Activated T-helper 17 cell treated with anti-CD3 and anti-CD28 coated beads, Interleukin-2, amount 50 U/mL, for 72 hours (primary cell): ENCODE data around the gene TSTD2. TPM values are rescaled to one million over a fixed set of nuclear protein-coding genes. Genes with fewer than 3 reads are reported as not detected.
"Not testable (repeated sequence)": the region's sequence is repeated elsewhere in the genome, so short reads cannot be mapped to it uniquely, and the experiment has no call there.

Experiments used
- ATAC-seq: fragments of 150-1000 bp; cut with Tn5 transposase; replicated peaks from 2 replicates; pipeline ENCODE4 v1.10.0; 2021; ENCODE audit warnings: mild to moderate bottlenecking, moderate library complexity
- H3K27ac Mint-ChIP-seq: one replicate; pipeline ENCODE4 v1.8.0; 2022; ENCODE audit warnings: mixed read lengths
- H3K27me3 Mint-ChIP-seq: one replicate; pipeline ENCODE4 v1.8.0; 2022; ENCODE audit warnings: mixed read lengths
- H3K36me3 Mint-ChIP-seq: one replicate; pipeline ENCODE4 v1.8.0; 2022; ENCODE audit warnings: low read depth, mild to moderate bottlenecking, mixed read lengths
- H3K4me1 Mint-ChIP-seq: one replicate; pipeline ENCODE4 v1.8.0; 2022; ENCODE audit warnings: mixed read lengths
- H3K4me3 Mint-ChIP-seq: one replicate; pipeline ENCODE4 v1.8.0; 2022; ENCODE audit warnings: mild to moderate bottlenecking, mixed read lengths
- H3K9me3 Mint-ChIP-seq: one replicate; pipeline ENCODE4 v1.8.0; 2022; ENCODE audit warnings: mixed read lengths
- total RNA-seq, 2 donors: library from RNA; stranded (reverse); gene quantifications; one replicate each; pipeline ENCODE4 v1.2.3, GENCODE V29; 2022

The TSTD2 gene
- total RNA-seq, 2 donors from 2014 or later: 11.6 to 13.5 TPM

- H3K9me3 Mint-ChIP-seq: no peaks in the 10 kb centered on the region
- no peak overlapping the region for H3K27ac Mint-ChIP-seq
- no peak for ATAC-seq
- no peak overlapping the region for H3K4me3 Mint-ChIP-seq
- no peaks in the 10 kb centered on the region for H3K27me3 Mint-ChIP-seq
- peaks cover 100% of the 10 kb centered on the region for H3K36me3 Mint-ChIP-seq
- H3K4me1 Mint-ChIP-seq: peaks cover 4% of the 10 kb centered on the region
Measured at GRCh38 chr9:97645720-97646119, 12.6 kb upstream of the TSTD2 start.

DNA sequence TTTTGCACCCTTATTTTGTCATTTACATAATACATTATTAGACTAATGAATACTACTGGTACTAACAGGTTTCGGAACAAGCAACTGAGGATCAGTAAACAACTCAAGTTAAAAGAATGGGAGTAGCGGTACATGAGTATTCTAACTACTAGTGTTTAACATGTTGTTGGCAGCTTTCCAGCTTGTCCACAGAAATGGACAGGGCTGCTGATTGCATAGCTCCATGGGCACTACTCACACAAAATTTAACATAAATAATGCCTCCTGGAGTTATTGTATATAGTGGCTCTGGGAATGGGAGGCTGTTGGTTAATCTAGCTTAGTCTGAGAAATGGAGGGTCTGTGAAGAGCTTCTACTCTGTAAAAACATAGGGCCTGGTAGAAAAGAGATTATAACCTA is 7.2 kb upstream of the TSTD2 start:
- no peak for ATAC-seq
- Mint-ChIP-seq H3K9me3 (no peaks in the 10 kb centered on the region), H3K27ac (peak overlapping the region; percentile 67), H3K4me1 (peaks cover 35% of the 10 kb centered on the region), H3K4me3 (no peak overlapping the region), H3K36me3 (peaks cover 72% of the 10 kb centered on the region), H3K27me3 (no peaks in the 10 kb centered on the region)

DNA sequence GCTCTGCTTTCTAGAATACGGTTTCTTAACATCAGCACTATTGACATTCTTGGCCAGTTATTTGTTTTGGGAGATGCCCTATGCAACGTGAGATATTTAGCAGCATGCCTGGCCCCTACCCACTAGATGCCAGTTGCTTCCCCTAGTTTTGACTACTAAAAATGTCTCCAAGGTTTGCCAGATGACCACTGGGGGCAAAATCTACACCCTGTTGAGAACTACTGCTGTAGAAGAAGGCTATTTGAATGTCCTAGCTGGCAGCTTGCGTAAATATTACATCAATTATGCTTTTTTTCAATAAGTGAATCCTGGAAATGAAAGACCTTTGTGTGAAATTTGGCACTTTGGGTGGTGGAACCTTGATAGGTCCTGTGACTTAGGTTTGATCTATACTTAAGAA is 5.5 kb upstream of the TSTD2 start:
- Mint-ChIP-seq H3K27me3 (no peaks in the 10 kb centered on the region), H3K9me3 (no peaks in the 10 kb centered on the region), H3K4me3 (peak overlapping the region; percentile 45), H3K4me1 (peaks cover 36% of the 10 kb centered on the region), H3K27ac (peak overlapping the region; percentile 18), H3K36me3 (peaks cover 70% of the 10 kb centered on the region)
- no peak for ATAC-seq

- H3K4me1 Mint-ChIP-seq: peaks cover 36% of the 10 kb centered on the region
- no peaks in the 10 kb centered on the region for H3K27me3 Mint-ChIP-seq
- peak overlapping the region; percentile 45 for H3K4me3 Mint-ChIP-seq
- H3K27ac Mint-ChIP-seq: peak overlapping the region; percentile 22
- no peak for ATAC-seq
- no peaks in the 10 kb centered on the region for H3K9me3 Mint-ChIP-seq
- peaks cover 65% of the 10 kb centered on the region for H3K36me3 Mint-ChIP-seq
Measured at GRCh38 chr9:97636903-97637302, 3.7 kb upstream of the TSTD2 start.

DNA sequence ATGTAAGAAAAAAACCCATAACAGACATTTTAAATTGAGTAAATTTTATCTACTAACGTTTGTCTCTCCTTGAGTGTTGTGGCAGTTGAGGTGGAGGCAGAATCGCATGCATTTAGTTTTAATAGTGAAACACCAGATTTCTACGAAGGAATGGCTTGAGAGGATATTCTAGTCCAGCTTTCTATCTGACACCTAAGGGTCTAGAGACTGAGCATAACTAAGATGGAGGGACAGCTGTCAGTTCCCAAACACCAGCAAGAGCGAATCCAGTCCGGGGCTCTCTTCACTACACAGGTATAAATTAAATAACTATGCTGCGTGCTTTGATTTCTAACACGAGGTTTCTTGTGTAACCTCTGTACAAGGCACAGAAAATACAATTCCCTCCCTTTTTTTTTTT is 1.9 kb upstream of the TSTD2 start:
- Mint-ChIP-seq H3K27ac (peak overlapping the region; percentile 98), H3K4me3 (peak overlapping the region; percentile 92), H3K9me3 (no peaks in the 10 kb centered on the region), H3K36me3 (peaks cover 47% of the 10 kb centered on the region), H3K4me1 (peaks cover 29% of the 10 kb centered on the region), H3K27me3 (no peaks in the 10 kb centered on the region)
- no peak for ATAC-seq

GRCh38 chr9:97633859-97634490 is 807 bp upstream of the TSTD2 start:
- no peaks in the 10 kb centered on the region for H3K9me3 Mint-ChIP-seq
- H3K4me3 Mint-ChIP-seq: peak overlapping the region; percentile 92
- peaks cover 27% of the 10 kb centered on the region for H3K4me1 Mint-ChIP-seq
- H3K27ac Mint-ChIP-seq: peak overlapping the region; percentile 98
- H3K36me3 Mint-ChIP-seq: peaks cover 47% of the 10 kb centered on the region
- no peak for ATAC-seq
- no peaks in the 10 kb centered on the region for H3K27me3 Mint-ChIP-seq

DNA sequence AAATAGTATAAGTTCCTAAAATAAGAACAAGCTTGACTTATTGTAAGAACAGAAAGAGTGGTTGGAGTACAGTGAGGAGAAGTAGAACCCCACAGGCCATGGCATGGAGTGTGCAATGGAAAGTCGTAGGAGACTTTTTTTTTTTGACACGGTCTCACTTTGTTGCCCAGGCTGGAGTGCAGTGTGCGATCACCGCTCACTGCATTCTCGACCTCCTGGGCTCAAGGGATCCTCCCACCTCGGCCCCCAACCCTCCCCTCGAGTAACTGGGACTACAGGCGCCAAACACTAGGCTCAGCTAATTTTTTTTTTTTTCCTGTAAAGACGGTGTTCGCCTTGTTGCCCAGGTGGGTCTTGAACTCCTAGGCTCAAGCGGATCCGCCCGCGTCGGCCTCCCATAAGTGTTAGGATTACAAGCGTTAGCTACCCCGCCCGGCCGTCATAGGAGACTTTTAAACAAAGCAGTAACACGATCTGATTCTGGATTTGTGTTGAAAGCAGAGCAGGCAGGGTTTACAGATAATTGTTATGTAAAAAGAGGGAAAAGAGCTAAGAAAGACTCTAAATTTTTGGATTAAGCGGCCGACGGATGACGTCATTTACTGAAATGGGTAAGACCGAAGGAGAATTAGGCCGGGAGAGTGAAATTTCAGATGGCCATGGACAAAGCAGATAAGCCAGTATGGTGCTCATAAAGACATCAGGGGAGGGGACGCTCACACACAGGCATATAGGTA is 752 bp downstream of the TSTD2 start:
- Mint-ChIP-seq H3K27ac (peak overlapping the region; percentile 98), H3K4me1 (peaks cover 16% of the 10 kb centered on the region), H3K36me3 (peaks cover 45% of the 10 kb centered on the region), H3K4me3 (peak overlapping the region; percentile 92), H3K27me3 (no peaks in the 10 kb centered on the region), H3K9me3 (no peaks in the 10 kb centered on the region)
- peak; percentile 11 for ATAC-seq

DNA sequence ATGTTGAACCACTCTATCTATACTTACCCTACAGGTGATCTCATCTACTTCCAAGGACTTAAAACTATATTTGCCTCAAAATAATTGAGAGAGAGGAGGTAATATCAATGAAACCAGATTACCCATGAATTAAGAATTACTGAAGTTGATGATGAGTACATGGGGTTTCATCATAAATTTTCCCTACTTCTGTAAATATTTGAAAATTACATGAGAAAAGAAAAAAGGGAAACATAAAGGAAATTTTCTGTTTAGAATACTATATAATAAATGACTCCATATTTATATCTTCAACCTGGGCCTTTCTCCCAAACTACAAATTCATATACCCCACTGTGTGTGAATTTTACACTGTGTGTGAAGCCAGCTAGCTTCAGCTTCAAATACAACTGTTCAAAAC is 2.6 kb downstream of the TSTD2 start:
- Mint-ChIP-seq H3K36me3 (peaks cover 48% of the 10 kb centered on the region), H3K27me3 (no peaks in the 10 kb centered on the region), H3K27ac (no peak overlapping the region), H3K9me3 (no peaks in the 10 kb centered on the region), H3K4me1 (peaks cover 6% of the 10 kb centered on the region), H3K4me3 (no peak overlapping the region)
- ATAC-seq: no peak

DNA sequence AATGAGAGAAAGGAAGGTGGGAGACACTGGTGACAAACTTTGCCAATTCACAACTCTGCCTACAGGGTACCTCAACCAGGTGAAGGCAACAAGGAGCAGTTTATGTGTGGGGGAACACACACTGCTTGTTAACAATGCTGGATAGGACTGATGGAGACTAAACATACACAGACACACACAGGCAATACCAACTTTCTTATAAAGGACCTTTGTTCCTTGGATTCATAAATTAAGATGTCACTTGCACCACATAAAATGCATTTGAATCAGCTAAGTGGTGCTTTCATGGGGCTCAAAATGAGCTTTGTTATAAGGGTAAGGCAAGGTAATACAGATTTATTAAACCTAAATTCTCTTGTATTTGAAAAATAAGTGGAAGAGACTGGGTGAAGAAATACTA is 4.0 kb downstream of the TSTD2 start:
- Mint-ChIP-seq H3K27me3 (no peaks in the 10 kb centered on the region), H3K27ac (no peak overlapping the region), H3K4me3 (no peak overlapping the region), H3K36me3 (peaks cover 48% of the 10 kb centered on the region), H3K4me1 (no peaks in the 10 kb centered on the region), H3K9me3 (no peaks in the 10 kb centered on the region)
- no peak for ATAC-seq

GRCh38 chr9:97628668-97629067 is 4.5 kb downstream of the TSTD2 start:
- no peak for ATAC-seq
- H3K9me3 Mint-ChIP-seq: no peaks in the 10 kb centered on the region
- H3K36me3 Mint-ChIP-seq: peaks cover 49% of the 10 kb centered on the region
- no peaks in the 10 kb centered on the region for H3K27me3 Mint-ChIP-seq
- H3K4me1 Mint-ChIP-seq: no peaks in the 10 kb centered on the region
- no peak overlapping the region for H3K4me3 Mint-ChIP-seq
- H3K27ac Mint-ChIP-seq: no peak overlapping the region

DNA sequence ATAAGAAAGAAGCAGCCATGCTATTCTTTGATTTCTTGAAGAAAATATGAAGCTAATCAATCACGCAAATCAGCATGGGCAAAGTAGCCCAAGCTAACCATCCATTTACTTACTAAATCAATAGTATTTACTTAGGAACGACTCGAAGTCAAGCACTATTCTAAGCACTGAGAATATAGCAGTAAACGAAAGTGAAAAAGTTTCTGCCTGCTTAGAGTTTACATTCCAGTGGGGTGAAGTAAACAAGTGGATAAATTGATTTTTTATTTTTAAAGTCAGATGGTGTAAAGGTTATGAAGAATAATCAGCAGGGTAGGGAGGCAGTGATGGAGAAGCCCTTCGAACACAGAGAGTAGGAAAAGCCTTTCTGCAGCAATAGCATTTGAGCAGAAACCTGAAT is 5.5 kb downstream of the TSTD2 start:
- no peaks in the 10 kb centered on the region for H3K4me1 Mint-ChIP-seq

DNA sequence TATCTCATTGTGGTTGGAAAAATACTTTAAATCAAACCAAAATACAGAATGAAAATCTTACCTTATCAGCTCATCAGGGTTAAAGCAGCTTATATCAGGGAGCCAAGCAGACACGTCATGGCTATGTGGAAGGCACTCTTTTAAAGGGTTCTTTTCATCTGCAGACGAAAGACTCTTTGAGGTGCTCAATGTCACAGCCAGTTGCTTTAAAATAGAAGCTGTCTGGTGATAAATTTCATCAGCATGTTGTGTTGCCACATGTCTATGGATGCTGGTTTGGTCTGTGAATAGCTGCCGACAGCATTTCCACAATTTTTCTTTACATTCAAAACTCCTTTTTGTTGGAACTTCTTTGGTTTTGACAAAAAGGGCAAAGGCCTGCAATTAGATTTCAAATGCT is 7.5 kb downstream of the TSTD2 start:
- no peaks in the 10 kb centered on the region for H3K9me3 Mint-ChIP-seq
- no peak for ATAC-seq
- H3K27me3 Mint-ChIP-seq: no peaks in the 10 kb centered on the region
- no peak overlapping the region for H3K27ac Mint-ChIP-seq
- H3K4me3 Mint-ChIP-seq: no peak overlapping the region
- peaks cover 55% of the 10 kb centered on the region for H3K36me3 Mint-ChIP-seq
- H3K4me1 Mint-ChIP-seq: no peaks in the 10 kb centered on the region

More for the DNA sequence above, 5.5 kb downstream of the TSTD2 start:
- Mint-ChIP-seq H3K9me3 (no peaks in the 10 kb centered on the region), H3K4me3 (no peak overlapping the region), H3K27ac (no peak overlapping the region), H3K36me3 (peaks cover 49% of the 10 kb centered on the region), H3K27me3 (no peaks in the 10 kb centered on the region)
- ATAC-seq: no peak

- Mint-ChIP-seq H3K27ac (no peak overlapping the region), H3K4me3 (no peak overlapping the region), H3K36me3 (peaks cover 56% of the 10 kb centered on the region), H3K27me3 (no peaks in the 10 kb centered on the region), H3K4me1 (no peaks in the 10 kb centered on the region), H3K9me3 (no peaks in the 10 kb centered on the region)
- no peak for ATAC-seq
Measured at GRCh38 chr9:97623946-97624345, 9.2 kb downstream of the TSTD2 start.

DNA sequence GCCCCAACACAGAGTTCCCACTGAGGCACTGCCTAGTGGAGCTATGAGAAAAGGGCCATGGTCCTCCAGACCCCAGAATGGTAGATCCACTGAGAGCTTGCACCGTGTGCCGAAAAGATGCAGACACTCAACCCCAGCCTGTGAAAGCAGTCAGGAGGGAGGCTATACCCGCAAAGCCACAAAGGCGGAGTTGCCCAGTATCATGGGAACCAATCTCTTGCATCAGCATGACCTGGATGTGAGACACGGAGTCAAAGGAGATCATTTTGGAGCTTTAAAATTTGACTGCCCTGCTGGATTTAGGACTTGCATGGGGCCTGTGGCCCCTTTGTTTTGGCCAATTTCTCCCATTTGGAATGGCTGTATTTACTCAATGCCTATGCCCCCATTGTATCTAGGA is 10.7 kb downstream of the TSTD2 start:
- not testable (repeated sequence) for H3K27ac Mint-ChIP-seq, H3K27me3 Mint-ChIP-seq, ATAC-seq, H3K9me3 Mint-ChIP-seq, H3K4me3 Mint-ChIP-seq
- peaks cover 13% of the 10 kb centered on the region for H3K4me1 Mint-ChIP-seq
- peaks cover 65% of the 10 kb centered on the region for H3K36me3 Mint-ChIP-seq

GRCh38 chr9:97620063-97620462 is 13.1 kb downstream of the TSTD2 start:
- H3K4me1 Mint-ChIP-seq: peaks cover 19% of the 10 kb centered on the region
- not testable (repeated sequence) for ATAC-seq, H3K9me3 Mint-ChIP-seq, H3K27ac Mint-ChIP-seq, H3K4me3 Mint-ChIP-seq, H3K27me3 Mint-ChIP-seq
- peaks cover 68% of the 10 kb centered on the region for H3K36me3 Mint-ChIP-seq
